Middle frontal gyrus (tissue), 1 donor: ENCODE data around the gene TUSC2.
"Not testable (repeated sequence)": the region's sequence is repeated elsewhere in the genome, so short reads cannot be mapped to it uniquely, and the experiment has no call there.

Source experiments
- DNase-seq: peaks from one replicate; pipeline ENCODE4 v3.0.0-alpha.2; 2015; ENCODE audit warnings: low spot score; ENCODE audit errors: extremely low spot score

TUSC2 gene

DNA sequence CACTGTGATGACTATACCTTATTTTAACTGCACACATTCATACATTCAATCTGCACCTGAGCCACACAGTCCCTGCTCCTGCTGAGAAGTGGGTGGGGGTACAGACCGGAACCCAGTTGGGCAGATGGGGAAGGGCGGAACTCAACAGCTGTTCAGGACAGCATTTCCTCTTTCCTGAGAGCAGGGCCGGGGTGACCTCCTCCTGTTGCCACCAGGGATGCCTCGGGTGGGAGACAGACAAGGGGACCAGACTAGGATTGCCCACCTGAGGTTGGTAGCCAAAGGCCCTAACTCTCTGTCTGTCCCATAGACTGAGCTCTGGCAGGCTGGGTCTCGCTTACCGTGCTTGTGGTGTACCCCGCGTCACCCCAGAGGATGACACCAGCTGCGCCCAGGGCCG lies 9.4 kb downstream of the TUSC2 start:
- no peak for DNase-seq

DNA sequence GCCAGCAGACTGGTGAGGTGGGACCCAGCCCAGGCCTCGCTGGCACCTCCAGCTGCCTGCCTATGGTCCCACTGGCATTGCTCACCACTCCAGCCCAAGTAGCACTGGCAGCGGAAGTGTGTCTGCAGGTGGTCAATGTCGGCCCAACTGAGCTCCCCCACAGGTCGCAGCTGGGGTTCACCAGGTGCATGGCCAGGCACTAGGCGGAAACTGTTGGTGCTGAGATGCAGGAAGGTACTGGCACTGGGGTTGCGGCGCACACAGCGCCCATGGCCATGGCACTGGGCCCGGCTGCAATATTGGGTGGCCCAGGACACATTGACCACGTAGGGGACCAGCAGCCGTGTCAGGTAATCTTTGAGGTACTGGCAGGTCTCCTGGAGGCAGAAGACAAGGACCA lies 9.9 kb downstream of the TUSC2 start:
- DNase-seq, result no peak

DNA sequence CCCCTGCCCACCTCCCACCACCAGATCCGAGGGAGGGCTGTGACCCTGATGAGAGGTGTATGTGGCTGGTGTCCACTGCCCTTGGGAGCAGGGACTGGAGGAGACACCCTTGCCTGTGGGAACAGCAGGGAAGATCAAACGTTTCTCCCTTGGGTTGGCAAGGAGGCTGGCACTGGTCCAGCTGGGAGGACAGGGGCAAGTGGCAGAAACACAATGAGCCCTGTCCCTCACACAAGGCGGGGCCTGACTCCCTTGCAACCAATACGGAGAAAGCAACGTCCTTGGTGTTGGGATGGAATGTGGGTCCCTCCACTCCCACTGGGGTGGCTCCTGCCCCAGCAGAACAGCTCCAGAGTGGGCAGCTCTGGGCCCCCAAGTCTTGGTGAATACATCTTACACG lies 10.7 kb downstream of the TUSC2 start:
- no peak for DNase-seq

DNA sequence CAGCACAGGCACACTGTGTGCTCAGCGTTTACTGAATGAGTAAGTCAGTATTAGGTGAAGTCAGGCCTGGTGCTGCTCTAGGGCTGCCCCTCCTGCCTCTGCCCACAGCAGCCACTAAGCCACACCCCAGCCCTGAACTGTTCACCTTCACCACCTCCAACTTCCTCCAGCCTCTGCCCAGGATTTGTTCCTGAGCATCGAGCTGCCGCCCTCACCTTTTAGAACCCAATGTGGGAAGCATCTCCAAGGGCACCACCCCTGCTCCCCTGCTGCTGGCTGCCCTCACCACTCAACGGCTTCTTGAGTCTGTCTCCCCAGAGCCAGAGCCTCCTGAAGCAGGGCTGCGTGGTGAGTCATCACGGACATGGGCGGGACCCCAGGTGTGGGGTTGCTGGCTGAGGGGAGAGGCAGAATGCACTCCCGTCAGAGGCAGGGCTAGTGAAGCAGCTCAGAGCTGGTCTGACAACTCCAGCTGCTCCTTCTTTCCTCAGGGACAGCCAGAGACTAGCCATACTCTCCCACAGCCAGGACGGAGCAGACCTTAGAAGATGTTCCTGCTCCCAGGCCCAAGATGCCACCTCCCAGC lies 11.3 kb downstream of the TUSC2 start:
- DNase-seq, result no peak

DNA sequence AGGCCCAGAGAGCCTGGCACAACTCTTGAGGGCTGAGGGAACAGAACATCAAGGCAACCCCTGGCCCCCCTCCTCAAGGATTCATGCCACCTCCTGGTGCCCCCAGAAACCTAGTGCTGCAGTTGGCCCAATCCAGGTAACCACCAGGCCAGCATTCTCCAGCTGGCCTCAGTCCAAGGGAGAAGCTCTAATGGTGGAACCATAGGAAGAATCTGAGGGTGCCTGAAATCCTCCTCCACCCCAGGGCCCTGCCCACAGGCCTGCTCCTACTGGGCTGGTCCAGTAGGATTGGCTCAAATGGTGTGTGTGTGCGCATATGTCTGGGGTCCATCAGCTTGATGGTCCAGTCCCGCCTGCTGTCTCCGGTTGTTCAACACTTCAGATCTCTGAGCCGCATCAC lies 13.2 kb downstream of the TUSC2 start:
- no peak for DNase-seq

DNA sequence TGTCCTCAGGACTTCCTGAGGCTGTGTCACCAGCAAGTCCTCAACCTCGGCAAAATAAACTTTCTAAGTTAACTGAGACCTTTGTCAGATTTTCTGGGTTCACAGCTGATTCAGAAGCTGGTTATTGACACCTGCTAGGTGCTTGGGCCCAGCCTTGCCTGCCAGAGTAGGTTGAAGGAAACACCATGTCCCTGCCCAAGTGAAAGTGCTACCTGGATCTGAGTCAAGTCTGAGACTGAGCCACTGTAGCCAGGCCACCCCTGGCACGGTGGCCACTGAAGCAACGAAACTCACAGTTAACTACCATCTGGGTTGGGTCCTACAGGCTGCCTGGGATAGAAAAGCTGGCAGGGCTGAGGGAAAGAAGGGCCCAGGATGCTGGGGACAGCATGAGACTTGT lies 13.7 kb downstream of the TUSC2 start:
- no peak for DNase-seq

DNA sequence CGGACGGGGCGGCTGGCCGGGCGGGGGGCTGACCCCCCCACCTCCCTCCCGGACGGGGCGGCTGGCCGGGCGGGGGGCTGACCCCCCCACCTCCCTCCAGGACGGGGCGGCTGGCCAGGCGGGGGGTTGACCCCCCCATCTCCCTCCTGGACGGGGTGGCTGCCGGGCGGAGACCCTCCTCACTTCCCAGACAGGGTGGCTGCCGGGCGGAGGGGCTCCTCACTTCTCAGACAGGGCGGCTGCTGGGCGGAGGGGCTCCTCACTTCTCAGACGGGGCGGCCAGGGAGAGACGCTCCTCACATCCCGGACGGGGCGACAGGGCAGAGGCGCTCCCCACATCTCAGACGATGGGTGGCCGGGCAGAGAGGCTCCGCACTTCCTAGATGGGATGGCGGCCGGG lies 16.0 kb downstream of the TUSC2 start:
- DNase-seq, result not testable (repeated sequence)

DNA sequence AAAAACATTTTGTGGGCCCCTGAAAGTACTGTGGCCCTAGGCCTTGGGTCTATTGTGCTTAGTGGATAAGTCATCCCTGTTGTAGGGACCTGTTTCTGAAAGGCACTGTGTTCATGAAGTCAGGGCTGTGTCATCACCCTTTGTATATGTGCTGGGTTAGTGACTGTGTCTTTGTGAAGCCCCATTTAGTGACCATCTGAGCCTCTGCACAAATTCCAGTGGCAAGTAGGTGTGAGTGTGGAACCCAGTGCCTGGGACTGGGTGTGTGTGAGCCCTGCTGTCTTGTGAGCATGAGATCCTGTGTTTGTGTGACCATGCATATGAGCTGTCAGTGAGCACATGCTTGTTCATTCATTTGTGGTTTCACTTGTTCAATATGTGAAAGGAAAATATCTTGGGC lies 23.4 kb downstream of the TUSC2 start:
- DNase-seq, result no peak

DNA sequence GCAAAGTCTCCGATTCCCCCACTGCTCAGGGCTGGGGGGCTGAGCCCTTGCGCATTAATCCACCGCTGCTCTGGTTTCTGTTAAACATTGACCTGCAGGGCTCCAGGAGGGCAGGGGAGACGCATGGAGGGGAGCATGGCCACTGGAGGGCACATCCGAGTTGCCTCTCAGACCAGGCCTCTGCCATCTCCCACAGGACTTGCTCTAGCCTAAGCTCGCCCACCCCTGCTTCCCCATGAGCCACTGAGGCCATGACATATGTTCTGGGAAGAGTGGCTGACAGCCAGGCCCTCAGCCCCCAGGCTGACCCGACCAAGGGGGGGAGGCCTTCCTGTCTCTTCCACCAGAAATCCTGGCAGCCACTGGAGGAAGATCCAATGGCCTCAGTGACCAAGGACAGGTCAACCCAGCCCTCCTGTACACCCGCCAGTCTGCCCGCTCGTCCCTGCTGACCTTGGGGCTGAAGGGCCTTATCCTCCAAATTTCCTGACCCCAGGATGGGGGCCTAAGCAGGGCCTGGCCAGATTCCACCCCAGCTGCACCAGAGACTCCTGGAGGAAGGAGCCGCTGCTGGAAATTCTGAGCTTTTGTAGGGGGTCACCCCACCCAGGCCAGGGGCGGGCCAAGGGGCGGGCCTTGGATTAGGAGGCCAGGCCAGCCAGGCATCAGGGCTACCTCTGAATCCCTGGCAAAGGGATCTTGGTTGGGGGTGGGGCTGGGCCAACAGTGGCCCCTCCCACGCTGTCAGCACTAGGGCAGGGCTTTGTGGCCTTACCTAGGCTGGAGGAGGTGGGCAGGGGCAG lies 24.8 kb downstream of the TUSC2 start, which contains the start of gene HYAL1:
TSS of gene HYAL1 (minus strand) at position 562 of the 803 bp plus-strand sequence. CDS start 618 bp downstream, outside the sequence.
- DNase-seq, result no peak

DNA sequence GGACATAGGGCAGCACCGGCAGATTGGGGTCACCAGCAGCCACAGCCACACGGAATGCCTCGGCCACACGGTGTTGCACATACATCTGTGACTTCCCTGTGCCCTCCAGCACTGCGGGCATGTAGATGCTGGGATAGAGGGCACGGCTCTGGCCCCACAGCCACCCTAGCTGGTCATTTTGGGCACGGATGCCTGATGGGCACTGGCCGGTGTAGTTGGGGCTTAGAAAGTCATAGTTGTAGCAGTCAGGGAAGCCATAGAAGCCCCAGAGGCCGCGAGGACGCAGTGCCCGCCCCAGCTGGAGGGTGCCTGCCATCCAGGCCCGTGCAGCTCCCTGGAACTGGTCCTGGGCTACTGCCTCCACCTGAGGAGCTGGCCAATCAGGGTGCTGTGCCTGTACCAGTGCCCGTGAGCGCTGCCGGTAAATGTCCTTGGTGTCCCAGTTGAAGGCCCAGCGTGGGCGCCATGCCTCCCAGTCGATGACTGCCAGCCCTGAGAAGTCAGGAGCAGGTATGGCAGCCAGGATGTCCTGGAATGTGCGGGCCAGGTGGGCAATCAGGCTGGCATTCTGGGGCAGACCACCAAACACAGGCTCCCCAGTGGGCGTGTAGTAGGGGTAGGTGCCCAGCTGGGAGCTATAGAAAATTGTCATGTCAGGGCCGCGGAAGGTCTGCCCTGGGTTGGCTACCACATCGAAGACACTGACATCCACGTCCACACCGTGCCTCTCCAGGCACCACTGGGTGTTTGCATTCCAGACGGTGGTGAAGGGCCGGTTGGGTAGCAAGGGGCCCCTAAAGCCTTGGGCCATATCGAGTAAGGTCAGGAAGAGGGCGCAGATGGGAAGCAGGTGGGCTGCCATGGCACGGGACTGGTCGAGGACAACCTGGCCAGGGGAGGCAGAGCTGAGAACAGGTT lies 25.7 kb downstream of the TUSC2 start:
- DNase-seq, result no peak

DNA sequence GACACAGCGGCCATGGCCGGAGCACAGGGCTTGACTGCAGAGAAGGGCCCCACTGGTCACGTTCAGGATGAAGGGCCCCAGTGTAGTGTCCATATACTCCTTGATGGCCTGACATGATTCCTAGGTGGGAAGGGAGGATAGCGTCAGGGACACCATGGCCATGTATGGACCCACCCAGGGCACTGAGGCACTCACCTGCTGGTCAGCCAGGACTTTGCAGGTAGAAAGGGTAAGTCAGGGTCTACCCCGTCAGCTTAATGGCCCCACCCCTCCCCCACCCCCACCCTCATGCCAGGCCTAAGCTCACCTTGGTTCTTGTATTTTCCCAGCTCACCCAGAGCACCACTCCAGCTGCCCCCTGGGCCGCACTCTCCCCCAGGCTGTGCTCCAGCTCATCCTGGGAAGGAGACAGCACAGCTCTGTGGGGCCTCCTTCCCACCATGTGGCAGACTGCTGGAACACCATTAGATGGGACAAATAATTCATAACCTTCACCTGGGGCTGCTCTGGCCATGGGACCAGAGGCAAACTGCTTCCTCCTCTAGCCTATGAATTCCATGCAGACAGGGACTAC lies 27.3 kb downstream of the TUSC2 start:
- no peak for DNase-seq

DNA sequence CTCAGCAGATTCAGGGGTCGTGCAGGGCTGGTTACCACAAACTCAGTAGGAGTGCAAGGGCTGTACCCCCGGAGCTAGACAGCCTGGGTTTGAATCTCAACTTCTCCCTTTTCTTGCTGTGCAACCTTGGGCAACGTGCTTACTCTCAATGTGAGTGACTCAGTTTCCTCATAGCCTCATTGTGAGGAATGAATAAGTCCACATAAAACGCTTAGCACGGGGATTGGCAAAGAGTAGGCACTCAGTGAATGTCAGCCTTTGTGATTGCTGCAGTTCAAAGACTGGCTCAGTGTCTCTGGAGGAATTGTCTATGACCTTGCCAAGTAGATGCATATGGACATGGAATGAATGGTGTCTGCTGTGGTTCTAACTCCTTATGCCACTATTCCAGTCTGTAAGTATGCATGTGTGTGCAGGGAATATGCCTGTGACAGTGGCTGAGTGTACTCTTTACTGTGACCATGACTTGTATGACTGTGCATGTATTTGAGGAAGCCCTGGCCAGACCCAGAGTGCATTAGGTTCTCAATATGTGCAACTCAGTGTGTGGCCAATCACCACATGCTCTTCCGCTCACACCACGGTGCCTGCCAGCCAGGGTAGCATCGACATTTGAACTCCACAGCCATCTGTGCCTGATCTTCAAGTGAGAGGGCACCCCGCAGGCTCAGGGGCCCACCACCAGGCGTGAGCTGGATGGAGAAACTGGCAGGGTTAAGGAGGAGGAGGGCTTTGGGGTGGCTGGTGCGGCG lies 27.9 kb downstream of the TUSC2 start:
- peak; percentile 39 for DNase-seq

DNA sequence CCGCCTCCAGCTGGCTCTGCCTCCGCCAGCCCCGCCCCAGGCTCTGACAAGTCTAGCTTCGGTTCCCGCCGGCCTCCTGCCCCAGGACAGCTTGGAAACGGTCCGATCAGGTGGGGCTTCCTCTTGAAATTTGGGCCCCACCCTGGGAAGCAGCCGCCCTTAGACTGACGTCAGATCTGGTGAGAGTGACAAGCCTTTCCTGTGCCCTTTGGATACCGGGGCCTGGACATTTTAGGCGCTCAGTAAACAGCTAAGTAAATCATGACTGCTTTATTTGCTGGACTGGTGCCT lies 28.4 kb downstream of the TUSC2 start:
- DNase-seq, result no peak

DNA sequence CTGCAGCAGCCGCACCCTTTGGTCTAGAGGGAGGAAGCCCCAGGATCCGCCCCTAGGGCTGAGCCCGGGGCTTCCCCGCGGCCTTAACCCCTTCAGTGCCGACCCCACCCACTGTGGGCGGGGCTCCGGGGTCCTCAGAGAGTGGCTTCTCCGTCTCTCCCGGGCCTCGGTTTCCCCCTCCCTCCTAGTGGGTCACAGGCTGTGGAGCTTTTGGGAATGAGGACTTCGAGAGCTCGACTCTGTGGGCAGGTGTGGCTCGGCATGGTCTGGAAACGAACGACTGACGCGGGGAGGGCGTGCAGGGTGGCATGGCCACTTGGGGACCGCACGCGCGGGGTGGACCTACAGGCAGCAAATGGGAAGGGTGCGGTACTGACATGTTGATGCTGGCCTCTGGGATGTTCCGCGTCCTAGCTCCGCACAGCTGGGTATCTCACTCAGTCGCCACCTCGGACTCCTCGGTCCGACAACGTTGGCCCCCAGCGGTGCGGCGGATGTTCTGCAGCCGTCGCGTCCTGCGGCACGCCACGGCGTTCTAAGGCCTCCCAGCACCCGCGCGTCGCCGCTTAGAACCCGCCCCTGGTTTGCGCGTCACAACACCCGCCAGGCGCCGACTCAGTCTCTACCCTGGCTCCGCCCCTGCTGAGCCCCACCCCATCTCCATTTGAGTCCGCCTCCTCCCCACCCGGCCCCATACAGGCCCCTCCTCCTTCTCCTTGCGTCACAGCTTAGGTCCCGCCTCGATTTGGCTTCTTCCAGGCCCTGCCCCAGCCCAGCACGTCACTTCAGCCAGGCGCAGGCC lies 29.0 kb downstream of the TUSC2 start, which contains the start of the genes HYAL3 and NAA80:
TSS of gene HYAL3 (minus strand) at position 570 of the 802 bp plus-strand sequence. CDS start 3,803 bp downstream, outside the sequence.
TSS of gene NAA80 (minus strand) at position 570 of the 802 bp plus-strand sequence. CDS start 1,942 bp downstream, outside the sequence.
- peak; percentile 99 for DNase-seq

DNA sequence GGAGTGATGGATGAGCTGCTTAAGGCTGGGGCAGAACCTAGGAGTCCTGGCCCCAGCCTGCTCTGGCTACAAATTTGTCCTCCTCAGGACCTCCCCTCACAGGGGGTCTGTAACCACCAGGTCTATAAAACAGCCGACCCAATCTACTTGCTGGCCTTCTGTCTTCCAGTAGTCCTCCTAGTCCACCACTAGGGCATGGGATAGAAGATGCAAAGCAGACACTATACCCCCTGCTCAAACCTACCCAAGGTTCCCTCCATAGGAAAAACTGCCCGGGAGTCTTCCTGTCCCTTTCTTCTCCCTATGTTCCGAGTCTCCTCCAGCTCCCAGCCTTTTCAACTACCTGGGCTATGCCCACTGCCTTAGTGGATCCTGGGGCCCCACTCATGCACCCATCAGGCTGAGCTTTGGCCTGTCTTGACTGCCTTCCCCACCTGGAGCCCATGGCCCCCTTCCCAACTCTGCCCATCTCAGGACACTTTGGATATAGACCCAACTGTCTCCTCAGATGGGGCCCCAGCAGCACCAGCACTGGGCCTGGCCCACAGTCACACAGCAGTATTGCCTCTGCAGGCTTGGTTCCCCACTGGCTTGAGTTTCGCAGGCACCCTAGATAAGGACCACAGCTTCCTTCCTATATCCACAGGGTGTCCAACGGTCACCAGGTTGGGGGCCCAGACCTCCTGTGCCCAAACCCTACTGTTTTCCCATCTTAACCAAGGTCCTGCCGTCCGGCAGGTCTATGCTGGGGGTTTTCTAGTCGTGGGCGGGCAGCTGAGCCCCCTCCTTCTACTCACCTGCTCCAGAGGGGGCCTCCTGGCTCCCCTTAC lies 29.9 kb downstream of the TUSC2 start:
- no peak for DNase-seq

DNA sequence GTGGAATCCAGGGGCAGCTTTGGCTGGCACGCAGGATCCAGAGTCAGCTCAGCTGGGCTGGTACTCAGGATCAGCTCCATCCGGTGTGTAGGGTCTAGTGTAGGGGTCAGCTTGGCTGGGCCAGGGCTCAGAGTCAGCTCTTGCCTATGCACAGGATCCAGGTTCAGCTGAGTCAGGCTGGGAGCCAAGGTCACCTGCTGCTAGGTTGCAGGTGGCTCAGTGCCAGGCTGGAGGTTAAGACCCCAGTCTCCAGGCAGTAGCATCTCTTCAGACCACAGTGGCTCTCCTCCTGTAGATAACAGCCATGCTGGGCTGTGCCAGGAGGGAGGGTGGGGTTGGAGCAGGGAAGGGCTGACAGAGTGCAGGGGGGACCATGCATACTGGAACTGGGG lies 30.6 kb downstream of the TUSC2 start:
- DNase-seq, result no peak

DNA sequence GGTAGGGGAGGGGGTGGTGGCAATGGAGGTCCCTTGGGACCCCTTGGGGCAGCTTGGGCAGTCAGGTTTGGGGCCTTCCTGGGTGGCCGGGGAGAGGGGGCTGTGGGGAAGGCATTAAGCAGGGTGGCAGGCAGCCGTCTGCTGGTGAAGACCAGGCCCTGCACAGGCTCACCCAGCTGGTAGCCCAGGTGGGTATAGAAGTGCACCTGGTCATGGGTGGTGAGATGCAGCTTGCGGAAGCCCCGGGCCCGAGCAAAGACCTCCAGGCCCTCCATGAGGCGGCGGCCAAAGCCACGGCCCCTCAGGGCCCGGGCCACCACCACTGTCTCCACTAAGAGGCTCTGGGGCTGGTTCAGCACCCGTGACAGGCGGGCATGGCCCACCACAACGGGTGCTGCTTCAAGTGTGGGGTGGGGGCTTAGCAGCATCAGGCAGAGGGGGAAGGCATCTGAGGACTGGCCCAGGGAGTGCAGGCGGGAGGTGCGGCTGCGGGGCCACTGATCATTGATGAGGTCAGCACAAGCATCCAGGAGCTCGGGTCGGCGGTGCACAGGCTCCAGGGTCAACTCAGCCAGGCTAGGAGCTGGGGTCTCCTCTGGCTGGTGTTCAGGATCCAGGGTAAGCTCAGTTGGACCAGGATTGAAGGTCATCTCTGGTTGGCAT lies 31.2 kb downstream of the TUSC2 start:
- no peak for DNase-seq

DNA sequence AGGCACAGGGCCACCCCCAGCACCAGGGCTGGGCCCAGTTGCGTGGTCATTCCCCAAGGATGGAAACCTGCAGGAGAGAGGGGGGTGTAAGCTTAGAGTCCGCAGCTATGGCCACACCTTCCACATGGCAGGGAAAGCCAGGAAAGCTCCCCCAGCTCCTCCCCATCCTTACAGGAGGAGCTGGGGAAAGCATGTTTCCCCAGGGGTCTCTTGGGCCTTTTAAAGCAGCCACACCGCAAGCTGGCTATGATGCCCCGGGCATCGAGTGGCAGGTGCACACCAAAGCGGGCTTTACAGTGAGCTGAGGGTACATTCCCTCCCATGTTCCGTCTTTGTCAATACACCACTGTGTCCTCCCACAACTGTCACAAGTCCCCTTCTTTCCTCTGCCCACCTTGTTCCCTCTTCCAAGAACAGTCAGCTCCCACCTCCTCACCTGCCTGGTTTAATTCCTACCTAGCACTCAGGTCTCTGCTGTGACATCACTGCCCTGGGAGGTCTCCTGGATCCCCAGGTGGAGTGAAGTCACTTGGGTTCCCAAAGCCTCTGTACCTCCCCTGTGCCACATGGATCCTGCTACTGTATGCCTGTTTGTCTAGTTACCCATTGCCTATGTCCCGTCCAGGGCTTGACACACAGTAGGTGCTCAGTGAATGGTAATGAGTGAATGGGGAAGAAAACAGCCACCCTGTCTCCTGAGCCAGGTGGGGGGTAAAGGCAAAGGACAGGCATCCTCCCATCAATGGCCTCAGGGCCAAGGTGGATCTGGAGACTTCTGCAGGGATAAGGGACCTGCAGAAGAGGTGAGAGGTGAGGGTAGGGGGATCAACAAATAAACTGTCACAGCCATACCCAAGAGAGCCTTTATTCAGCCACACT lies 32.2 kb downstream of the TUSC2 start:
- no peak for DNase-seq
